Spleen (tissue), 7 donors: ENCODE measurements around the gene ICE2.

ENCODE experiments used
- CTCF ChIP-seq, 11 experiments: fragments of 200-600 bp in 7 of 11; fragments of 450-650 bp in 4 of 11; sonication (generic) in 4 of 11; IDR thresholded peaks in 8 of 11; conservative IDR thresholded peaks in 3 of 11; 1 replicate in 7 of 11; 2 replicates in 4 of 11; pipeline versions ENCODE4 v1.4.0 to v1.8.0; 2016 to 2021; ENCODE audit warnings: antibody characterized with exemption in 11 of 11, inconsistent platforms in 4 of 11, mild to moderate bottlenecking in 1 of 11
- POLR2A ChIP-seq, 3 donors: fragments of 450-650 bp; IDR thresholded peaks; one replicate each; pipeline ENCODE4 v1.5.1; 2017; ENCODE audit warnings: antibody characterized with exemption in 3 of 3, mild to moderate bottlenecking in 1 of 3
- POLR2AphosphoS5 ChIP-seq, 3 donors: sonication (generic); formaldehyde crosslinking; IDR thresholded peaks; one replicate each; pipeline ENCODE4 v1.5.1; 2017; ENCODE audit warnings: antibody characterized with exemption in 3 of 3
- donor health status: DM: no; HTN: no; CAD: no; lungs with moderate emphysema.
- donor health status: DM: no; HTN: no; CAD: no.
- donor health status: DM: no; HTN: no; CAD: no.

- TF ChIP-seq CTCF (IDR thresholded peaks at IDR 0.05 in 8 of 11, conservative IDR thresholded peaks at IDR 0.05 in 3 of 11) (no peak), POLR2A (IDR thresholded peaks at IDR 0.05) (no peak), POLR2AphosphoS5 (IDR thresholded peaks at IDR 0.05) (no peak)
These were observed 48.5 kb upstream of the ICE2 start for GRCh38 chr15:60527456-60527855.
